Adrenal gland (tissue), 5 donors: ENCODE data around the gene SLC39A5.

ENCODE experiments used
- POLR2A ChIP-seq, 2 donors: fragments of 450-650 bp; IDR thresholded peaks; one replicate each; pipeline ENCODE4 v1.6.1; 2017; ENCODE audit warnings: antibody characterized with exemption in 2 of 2, mild to moderate bottlenecking in 2 of 2, moderate library complexity in 1 of 2
- TF ChIP-seq, protein P1 (sequence below), 6 experiments: fragments of 450-650 bp in 4 of 6; fragments of 200-600 bp in 2 of 6; sonication (generic) in 1 of 6; IDR thresholded peaks; 1 replicate in 5 of 6; 2 replicates in 1 of 6; pipeline versions ENCODE4 v1.5.1 to v1.8.0; 2016 to 2021; ENCODE audit warnings: antibody characterized with exemption in 6 of 6, mild to moderate bottlenecking in 2 of 6, moderate library complexity in 1 of 6
- donor health status: DM: no; HTN: no; CAD: no.

DNA sequence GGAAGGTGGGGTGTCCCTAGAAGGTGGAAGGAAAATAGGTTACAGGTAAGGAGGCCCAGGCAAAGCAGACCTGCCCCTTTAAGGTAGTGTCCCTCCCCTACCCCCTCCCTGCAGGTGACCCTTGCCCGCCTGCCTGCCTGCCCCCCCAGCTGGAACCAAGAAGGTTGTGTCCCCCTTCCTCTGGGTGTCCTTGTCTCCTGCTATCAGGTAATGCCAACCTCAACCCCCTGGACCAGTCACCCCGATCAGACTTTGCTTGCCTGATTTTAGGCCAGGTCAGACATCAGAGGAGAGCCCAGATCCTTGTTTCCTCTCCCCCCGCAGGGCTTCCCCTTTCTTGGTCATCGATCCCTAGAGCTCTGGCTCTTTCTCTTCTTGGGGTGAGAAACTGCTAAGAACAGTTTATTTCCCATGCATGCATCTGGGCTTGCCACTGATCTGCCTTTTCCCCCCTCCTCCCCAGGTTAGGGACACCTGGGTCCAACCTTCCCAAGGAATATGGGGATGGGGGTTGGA lies at the start of gene SLC39A5:
- TF ChIP-seq, protein P1, sequence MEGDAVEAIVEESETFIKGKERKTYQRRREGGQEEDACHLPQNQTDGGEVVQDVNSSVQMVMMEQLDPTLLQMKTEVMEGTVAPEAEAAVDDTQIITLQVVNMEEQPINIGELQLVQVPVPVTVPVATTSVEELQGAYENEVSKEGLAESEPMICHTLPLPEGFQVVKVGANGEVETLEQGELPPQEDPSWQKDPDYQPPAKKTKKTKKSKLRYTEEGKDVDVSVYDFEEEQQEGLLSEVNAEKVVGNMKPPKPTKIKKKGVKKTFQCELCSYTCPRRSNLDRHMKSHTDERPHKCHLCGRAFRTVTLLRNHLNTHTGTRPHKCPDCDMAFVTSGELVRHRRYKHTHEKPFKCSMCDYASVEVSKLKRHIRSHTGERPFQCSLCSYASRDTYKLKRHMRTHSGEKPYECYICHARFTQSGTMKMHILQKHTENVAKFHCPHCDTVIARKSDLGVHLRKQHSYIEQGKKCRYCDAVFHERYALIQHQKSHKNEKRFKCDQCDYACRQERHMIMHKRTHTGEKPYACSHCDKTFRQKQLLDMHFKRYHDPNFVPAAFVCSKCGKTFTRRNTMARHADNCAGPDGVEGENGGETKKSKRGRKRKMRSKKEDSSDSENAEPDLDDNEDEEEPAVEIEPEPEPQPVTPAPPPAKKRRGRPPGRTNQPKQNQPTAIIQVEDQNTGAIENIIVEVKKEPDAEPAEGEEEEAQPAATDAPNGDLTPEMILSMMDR (IDR thresholded peaks at IDR 0.05) = no peak
- TF ChIP-seq POLR2A (IDR thresholded peaks at IDR 0.05) = no peak
